Stimulated activated CD4-positive, alpha-beta T cell treated with anti-CD3 and anti-CD28 coated beads, Interleukin-2, amount 100 ng/mL, for 4 hours (primary cell): ENCODE data around the gene MYOZ1.

Experiments
- DNase-seq: peaks from one replicate; pipeline ENCODE4 v3.0.0-alpha.2; 2020; ENCODE audit warnings: low read depth

MYOZ1 gene

GRCh38 chr10:73593110-73593509 is 48.2 kb downstream of the MYOZ1 start:
- DNase-seq, result no peak

GRCh38 chr10:73591935-73592699 is 49.2 kb downstream of the MYOZ1 start:
- no peak for DNase-seq

- DNase-seq, result no peak
These were observed 50.1 kb downstream of the MYOZ1 start, which contains the start of gene USP54 for GRCh38 chr10:73590881-73591799. Gene USP54 (minus strand): TSS chr10:73591342. CDS start chr10:73575658, 15,684 bp downstream.

- DNase-seq, result no peak
These were observed 51.6 kb downstream of the MYOZ1 start for GRCh38 chr10:73589563-73590126.

- no peak for DNase-seq
These were observed 52.6 kb downstream of the MYOZ1 start for GRCh38 chr10:73588656-73589055.

- no peak for DNase-seq
These were observed 54.7 kb downstream of the MYOZ1 start for GRCh38 chr10:73586583-73586984.

GRCh38 chr10:73585327-73585726 is 55.9 kb downstream of the MYOZ1 start:
- DNase-seq, result no peak

- DNase-seq, result no peak
These were observed 56.5 kb downstream of the MYOZ1 start for GRCh38 chr10:73584737-73585136.

- DNase-seq, result no peak
These were observed 59.4 kb downstream of the MYOZ1 start for GRCh38 chr10:73581918-73582317.
